ENCODE results near the gene FGFBP1. TPM values are rescaled to one million over a fixed set of nuclear protein-coding genes. Genes with fewer than 3 reads are reported as not detected.

FGFBP1 gene
- total RNA-seq, 4 donors from 2014 or later = not detected

DNA sequence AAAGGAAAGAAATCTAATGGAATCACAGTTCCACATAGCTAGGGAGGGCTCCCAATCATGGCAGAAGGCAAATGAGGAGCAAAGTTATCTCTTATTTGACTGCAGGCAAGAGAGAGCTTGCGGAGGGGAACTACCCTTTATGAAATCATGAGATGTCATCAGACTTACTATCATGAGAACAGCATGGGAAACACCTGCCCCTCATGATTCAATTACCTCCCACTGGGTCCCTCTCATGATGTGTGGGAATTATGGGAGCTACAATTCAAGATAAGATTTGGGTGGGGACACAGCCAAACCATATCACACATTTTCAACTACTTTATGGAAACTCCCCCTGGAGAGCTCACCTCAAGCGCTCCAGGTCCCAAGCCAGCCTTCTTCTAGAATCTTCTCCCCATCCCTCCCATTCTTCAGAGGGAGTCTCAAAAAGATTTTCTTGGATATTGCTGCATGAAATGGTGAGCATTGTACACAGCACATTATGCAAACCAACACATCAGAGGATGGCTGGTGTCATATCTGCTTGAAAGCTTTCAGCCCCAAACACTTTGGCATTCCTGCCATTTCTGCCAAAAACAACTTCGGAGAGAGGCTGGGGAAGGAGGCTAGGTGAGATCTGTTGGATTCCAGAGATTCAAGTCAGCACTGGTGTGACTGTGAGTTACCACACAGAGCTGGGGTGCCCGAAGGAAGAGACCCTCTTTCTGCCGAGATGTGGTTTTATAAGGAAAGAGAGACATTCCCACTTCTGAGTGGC, 6.9 kb downstream of the FGFBP1 start:
- TF ChIP-seq, protein P1, sequence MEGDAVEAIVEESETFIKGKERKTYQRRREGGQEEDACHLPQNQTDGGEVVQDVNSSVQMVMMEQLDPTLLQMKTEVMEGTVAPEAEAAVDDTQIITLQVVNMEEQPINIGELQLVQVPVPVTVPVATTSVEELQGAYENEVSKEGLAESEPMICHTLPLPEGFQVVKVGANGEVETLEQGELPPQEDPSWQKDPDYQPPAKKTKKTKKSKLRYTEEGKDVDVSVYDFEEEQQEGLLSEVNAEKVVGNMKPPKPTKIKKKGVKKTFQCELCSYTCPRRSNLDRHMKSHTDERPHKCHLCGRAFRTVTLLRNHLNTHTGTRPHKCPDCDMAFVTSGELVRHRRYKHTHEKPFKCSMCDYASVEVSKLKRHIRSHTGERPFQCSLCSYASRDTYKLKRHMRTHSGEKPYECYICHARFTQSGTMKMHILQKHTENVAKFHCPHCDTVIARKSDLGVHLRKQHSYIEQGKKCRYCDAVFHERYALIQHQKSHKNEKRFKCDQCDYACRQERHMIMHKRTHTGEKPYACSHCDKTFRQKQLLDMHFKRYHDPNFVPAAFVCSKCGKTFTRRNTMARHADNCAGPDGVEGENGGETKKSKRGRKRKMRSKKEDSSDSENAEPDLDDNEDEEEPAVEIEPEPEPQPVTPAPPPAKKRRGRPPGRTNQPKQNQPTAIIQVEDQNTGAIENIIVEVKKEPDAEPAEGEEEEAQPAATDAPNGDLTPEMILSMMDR (IDR thresholded peaks at IDR 0.05; ENCODE audit: low read depth) = no peak

GRCh38 chr4:15930314-15930713, 8.2 kb downstream of the FGFBP1 start:
- TF ChIP-seq, protein P1 (IDR thresholded peaks at IDR 0.05; ENCODE audit: low read depth) = no peak

DNA sequence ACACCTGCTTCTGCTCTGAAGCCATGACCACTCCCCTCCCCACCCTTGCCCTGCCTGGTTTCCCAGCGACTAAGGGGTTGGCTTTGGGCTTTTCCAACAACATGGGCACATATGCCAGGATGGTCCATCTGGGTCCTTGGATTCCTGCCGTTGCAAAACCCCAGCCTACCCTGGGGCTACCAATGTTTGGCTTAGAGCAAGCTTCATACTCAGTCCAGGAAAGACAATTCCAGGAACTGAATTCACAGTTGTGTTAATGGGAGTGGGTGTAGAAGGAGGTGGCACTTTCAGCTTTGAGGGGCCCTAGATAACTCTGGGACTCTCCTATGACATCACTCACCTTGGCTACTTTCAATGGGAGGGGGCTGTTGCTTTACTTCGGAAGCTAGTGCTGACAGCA, 9.0 kb downstream of the FGFBP1 start:
- TF ChIP-seq, protein P1 (IDR thresholded peaks at IDR 0.05; ENCODE audit: low read depth) = no peak

GRCh38 chr4:15928883-15929282, 9.7 kb downstream of the FGFBP1 start:
- TF ChIP-seq, protein P1 (IDR thresholded peaks at IDR 0.05; ENCODE audit: low read depth) = no peak

GRCh38 chr4:15926486-15926885, 12.1 kb downstream of the FGFBP1 start:
- TF ChIP-seq, protein P1 (IDR thresholded peaks at IDR 0.05; ENCODE audit: low read depth) = no peak

DNA sequence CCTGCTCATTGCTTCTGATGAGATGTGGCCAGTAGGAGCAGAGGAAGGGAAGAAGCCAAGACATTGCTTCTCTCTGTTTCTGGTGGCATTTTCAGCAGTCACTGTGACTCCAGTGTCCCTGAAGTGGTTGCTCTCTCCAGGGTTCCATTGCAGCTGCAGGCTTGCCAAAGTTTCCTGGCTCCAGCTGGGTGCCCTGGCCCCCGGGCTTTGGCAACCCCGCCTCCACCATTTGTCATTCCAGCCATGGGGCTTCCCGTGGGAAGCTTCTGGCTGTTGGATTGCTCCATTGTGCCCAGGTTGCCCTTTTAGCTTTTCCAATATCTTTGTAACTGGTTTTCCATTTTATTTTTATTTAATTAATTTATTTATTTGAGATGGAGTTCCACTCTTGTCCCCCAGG, 12.7 kb downstream of the FGFBP1 start:
- TF ChIP-seq, protein P1 (IDR thresholded peaks at IDR 0.05; ENCODE audit: low read depth) = no peak

DNA sequence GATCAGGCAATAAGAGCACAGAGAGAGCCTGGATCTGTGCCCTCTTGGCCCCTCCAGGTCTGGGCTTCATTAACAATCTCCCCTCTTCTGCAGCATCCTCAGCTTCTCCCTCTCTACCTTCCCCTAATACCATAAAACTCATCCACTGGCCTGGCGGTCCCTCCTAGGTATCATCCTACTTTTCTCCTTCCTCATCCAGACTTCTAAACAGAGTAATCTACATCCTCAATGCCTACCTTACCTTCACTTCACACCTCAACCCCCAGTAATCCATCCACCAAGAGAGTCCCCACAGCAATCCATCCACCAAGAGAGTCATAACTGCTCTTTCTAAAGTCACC, 17.0 kb downstream of the FGFBP1 start:
- TF ChIP-seq, protein P1 (IDR thresholded peaks at IDR 0.05; ENCODE audit: low read depth) = no peak
